ENCODE data around the gene NOVA2.
A peak's percentile ranks its signal among the peaks of the same experiment; 100 is the strongest.

Gene NOVA2

GRCh38 chr19:46000491-46001246, 27.0 kb upstream of the NOVA2 start:
- peak; percentile 5 for DNase-seq

- DNase-seq = no peak
Observed at GRCh38 chr19:45999653-46000121, 26.0 kb upstream of the NOVA2 start.

GRCh38 chr19:45998834-45999233, 25.2 kb upstream of the NOVA2 start:
- no peak for DNase-seq

- no peak for DNase-seq
Observed at GRCh38 chr19:45996933-45997332, 23.3 kb upstream of the NOVA2 start.

- no peak for DNase-seq
Observed at GRCh38 chr19:45995715-45996385, 22.2 kb upstream of the NOVA2 start.

- DNase-seq = peak; percentile 95
Observed at GRCh38 chr19:45994998-45995714, 21.5 kb upstream of the NOVA2 start, which contains the start of gene CCDC61. Gene CCDC61, plus strand, starts transcription at chr19:45995467. Its CDS starts 7,552 bp downstream, at chr19:46003019.

- no peak for DNase-seq
Observed at GRCh38 chr19:45994456-45994997, 20.9 kb upstream of the NOVA2 start.

- no peak for DNase-seq
Observed at GRCh38 chr19:45990113-45990728, 16.6 kb upstream of the NOVA2 start.

- DNase-seq = no peak
Observed at GRCh38 chr19:45985321-45985720, 11.7 kb upstream of the NOVA2 start.

GRCh38 chr19:45981350-45981749, 7.7 kb upstream of the NOVA2 start:
- no peak for DNase-seq

- no peak for DNase-seq
Observed at GRCh38 chr19:45978156-45978555, 4.5 kb upstream of the NOVA2 start.

GRCh38 chr19:45976178-45976577, 2.5 kb upstream of the NOVA2 start:
- no peak for DNase-seq

- DNase-seq = no peak
Observed at GRCh38 chr19:45975306-45976070, 1.8 kb upstream of the NOVA2 start.

- no peak for DNase-seq
Observed at GRCh38 chr19:45972947-45973540, 621 bp downstream of the NOVA2 start.

GRCh38 chr19:45972081-45972946, 1.4 kb downstream of the NOVA2 start:
- DNase-seq = no peak

GRCh38 chr19:45971260-45971902, 2.3 kb downstream of the NOVA2 start:
- no peak for DNase-seq

- DNase-seq = no peak
Observed at GRCh38 chr19:45969676-45970075, 4.0 kb downstream of the NOVA2 start.

GRCh38 chr19:45968626-45969025, 5.0 kb downstream of the NOVA2 start:
- no peak for DNase-seq

GRCh38 chr19:45967246-45967645, 6.4 kb downstream of the NOVA2 start:
- DNase-seq = no peak

- DNase-seq = no peak
Observed at GRCh38 chr19:45962021-45962420, 11.6 kb downstream of the NOVA2 start.

Data from NCI-H1048 (cell line).